ENCODE results near the gene PRKAG3.

DNA sequence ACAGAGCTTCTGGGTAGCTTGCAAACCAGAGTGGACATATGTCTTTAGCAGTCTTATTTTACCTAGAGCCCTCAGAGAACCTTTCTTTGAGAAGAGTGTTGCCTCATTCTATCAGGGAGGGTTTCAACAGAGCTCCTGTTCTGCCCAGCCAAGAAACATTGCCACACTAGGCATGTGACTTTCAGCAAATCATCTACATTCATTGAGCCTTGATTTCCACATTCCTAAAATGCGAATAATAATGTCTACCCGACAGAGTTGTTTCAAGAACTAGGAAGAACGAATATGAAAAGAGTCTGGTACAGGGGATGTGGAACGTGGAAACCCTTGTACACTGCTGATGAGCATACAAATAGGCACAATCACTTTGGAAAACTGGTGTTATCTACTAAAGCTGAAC, 7.8 kb upstream of the PRKAG3 start:
- TF ChIP-seq, protein P1, sequence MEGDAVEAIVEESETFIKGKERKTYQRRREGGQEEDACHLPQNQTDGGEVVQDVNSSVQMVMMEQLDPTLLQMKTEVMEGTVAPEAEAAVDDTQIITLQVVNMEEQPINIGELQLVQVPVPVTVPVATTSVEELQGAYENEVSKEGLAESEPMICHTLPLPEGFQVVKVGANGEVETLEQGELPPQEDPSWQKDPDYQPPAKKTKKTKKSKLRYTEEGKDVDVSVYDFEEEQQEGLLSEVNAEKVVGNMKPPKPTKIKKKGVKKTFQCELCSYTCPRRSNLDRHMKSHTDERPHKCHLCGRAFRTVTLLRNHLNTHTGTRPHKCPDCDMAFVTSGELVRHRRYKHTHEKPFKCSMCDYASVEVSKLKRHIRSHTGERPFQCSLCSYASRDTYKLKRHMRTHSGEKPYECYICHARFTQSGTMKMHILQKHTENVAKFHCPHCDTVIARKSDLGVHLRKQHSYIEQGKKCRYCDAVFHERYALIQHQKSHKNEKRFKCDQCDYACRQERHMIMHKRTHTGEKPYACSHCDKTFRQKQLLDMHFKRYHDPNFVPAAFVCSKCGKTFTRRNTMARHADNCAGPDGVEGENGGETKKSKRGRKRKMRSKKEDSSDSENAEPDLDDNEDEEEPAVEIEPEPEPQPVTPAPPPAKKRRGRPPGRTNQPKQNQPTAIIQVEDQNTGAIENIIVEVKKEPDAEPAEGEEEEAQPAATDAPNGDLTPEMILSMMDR (IDR thresholded peaks at IDR 0.05) = no peak
- TF ChIP-seq, protein P2, sequence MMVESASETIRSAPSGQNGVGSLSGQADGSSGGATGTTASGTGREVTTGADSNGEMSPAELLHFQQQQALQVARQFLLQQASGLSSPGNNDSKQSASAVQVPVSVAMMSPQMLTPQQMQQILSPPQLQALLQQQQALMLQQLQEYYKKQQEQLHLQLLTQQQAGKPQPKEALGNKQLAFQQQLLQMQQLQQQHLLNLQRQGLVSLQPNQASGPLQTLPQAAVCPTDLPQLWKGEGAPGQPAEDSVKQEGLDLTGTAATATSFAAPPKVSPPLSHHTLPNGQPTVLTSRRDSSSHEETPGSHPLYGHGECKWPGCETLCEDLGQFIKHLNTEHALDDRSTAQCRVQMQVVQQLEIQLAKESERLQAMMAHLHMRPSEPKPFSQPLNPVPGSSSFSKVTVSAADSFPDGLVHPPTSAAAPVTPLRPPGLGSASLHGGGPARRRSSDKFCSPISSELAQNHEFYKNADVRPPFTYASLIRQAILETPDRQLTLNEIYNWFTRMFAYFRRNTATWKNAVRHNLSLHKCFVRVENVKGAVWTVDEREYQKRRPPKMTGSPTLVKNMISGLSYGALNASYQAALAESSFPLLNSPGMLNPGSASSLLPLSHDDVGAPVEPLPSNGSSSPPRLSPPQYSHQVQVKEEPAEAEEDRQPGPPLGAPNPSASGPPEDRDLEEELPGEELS (CRISPR knock-in tag; IDR thresholded peaks at IDR 0.05) = no peak
- no peak for TF ChIP-seq JUN (CRISPR knock-in tag; IDR thresholded peaks at IDR 0.05)
- no peak for TF ChIP-seq TP53 (CRISPR knock-in tag; IDR thresholded peaks at IDR 0.05)
- TF ChIP-seq NR1H2 (CRISPR knock-in tag; IDR thresholded peaks at IDR 0.05) = no peak
- TF ChIP-seq, protein P3, sequence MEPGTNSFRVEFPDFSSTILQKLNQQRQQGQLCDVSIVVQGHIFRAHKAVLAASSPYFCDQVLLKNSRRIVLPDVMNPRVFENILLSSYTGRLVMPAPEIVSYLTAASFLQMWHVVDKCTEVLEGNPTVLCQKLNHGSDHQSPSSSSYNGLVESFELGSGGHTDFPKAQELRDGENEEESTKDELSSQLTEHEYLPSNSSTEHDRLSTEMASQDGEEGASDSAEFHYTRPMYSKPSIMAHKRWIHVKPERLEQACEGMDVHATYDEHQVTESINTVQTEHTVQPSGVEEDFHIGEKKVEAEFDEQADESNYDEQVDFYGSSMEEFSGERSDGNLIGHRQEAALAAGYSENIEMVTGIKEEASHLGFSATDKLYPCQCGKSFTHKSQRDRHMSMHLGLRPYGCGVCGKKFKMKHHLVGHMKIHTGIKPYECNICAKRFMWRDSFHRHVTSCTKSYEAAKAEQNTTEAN (CRISPR knock-in tag; IDR thresholded peaks at IDR 0.05) = no peak
- TF ChIP-seq ZNF423 (CRISPR knock-in tag; IDR thresholded peaks at IDR 0.05) = no peak
- no peak for TF ChIP-seq ESRRA (CRISPR knock-in tag; IDR thresholded peaks at IDR 0.05; ENCODE audit: borderline replicate concordance)

Data from WTC11 (cell line).